Glomerular endothelial cell (primary cell): ENCODE measurements around the gene KRTAP20-4. TPM values are rescaled to one million over a fixed set of nuclear protein-coding genes. Genes with fewer than 3 reads are reported as not detected.

ENCODE experiments used
- DNase-seq: peaks from one replicate; pipeline ENCODE4 v3.0.0-alpha.2; 2011; ENCODE audit warnings: low read depth, low spot score; ENCODE audit errors: extremely low read depth
- total RNA-seq: library from RNA; depleted of rRNA; stranded (reverse); fragments of >200 nt; gene quantifications from 2 replicates; pipeline ENCODE4 v1.2.3, GENCODE V29; 2015

The KRTAP20-4 gene
- total RNA-seq: not detected in 2 replicates

GRCh38 chr21:30620522-30620921 is at the start of gene KRTAP20-4:
KRTAP20-4 (plus strand) TSS chr21:30620627.
- no peak for DNase-seq

- DNase-seq: no peak
Measured at GRCh38 chr21:30577766-30578165, 42.7 kb upstream of the KRTAP20-4 start.

- no peak for DNase-seq
Measured at GRCh38 chr21:30579346-30579745, 41.1 kb upstream of the KRTAP20-4 start.

- DNase-seq: no peak
Measured at GRCh38 chr21:30580132-30580531, 40.3 kb upstream of the KRTAP20-4 start.

- no peak for DNase-seq
Measured at GRCh38 chr21:30582870-30583269, 37.6 kb upstream of the KRTAP20-4 start.

- DNase-seq: no peak
Measured at GRCh38 chr21:30590297-30590696, 30.1 kb upstream of the KRTAP20-4 start, which contains the start of gene KRTAP22-2. KRTAP22-2 (minus strand) TSS chr21:30590397.

GRCh38 chr21:30592140-30592539 is 28.3 kb upstream of the KRTAP20-4 start, which contains the start of gene KRTAP6-3:
KRTAP6-3 (plus strand) TSS chr21:30592440; CDS start chr21:30592446, 6 bp downstream.
- no peak for DNase-seq

GRCh38 chr21:30598802-30599201 is 21.6 kb upstream of the KRTAP20-4 start, which contains the start of gene KRTAP6-2:
KRTAP6-2 (minus strand) TSS chr21:30598902; CDS start chr21:30598874, 28 bp downstream.
- no peak for DNase-seq

GRCh38 chr21:30600787-30601186 is 19.6 kb upstream of the KRTAP20-4 start, which contains the start of gene KRTAP22-1:
KRTAP22-1 (plus strand) TSS chr21:30601087.
- DNase-seq: no peak

GRCh38 chr21:30605968-30606367 is 14.5 kb upstream of the KRTAP20-4 start:
- DNase-seq: no peak

GRCh38 chr21:30612132-30612531 is 8.3 kb upstream of the KRTAP20-4 start:
- DNase-seq: no peak

- DNase-seq: no peak
Measured at GRCh38 chr21:30613836-30614235, 6.6 kb upstream of the KRTAP20-4 start, which contains the start of gene KRTAP6-1. KRTAP6-1 (minus strand) TSS chr21:30613930; CDS start chr21:30613904, 26 bp downstream.

- no peak for DNase-seq
Measured at GRCh38 chr21:30615199-30615598, 5.2 kb upstream of the KRTAP20-4 start.

GRCh38 chr21:30616125-30616524 is 4.3 kb upstream of the KRTAP20-4 start, which contains the start of gene KRTAP20-1:
KRTAP20-1 (plus strand) TSS chr21:30616425; CDS start chr21:30616455, 30 bp downstream.
- no peak for DNase-seq

GRCh38 chr21:30620080-30620479 is 347 bp upstream of the KRTAP20-4 start:
- no peak for DNase-seq

- no peak for DNase-seq
Measured at GRCh38 chr21:30623362-30623761, 2.9 kb downstream of the KRTAP20-4 start.

GRCh38 chr21:30625449-30626165 is 5.2 kb downstream of the KRTAP20-4 start:
- DNase-seq: no peak

- DNase-seq: no peak
Measured at GRCh38 chr21:30628109-30628508, 7.7 kb downstream of the KRTAP20-4 start.

- DNase-seq: no peak
Measured at GRCh38 chr21:30629200-30629599, 8.8 kb downstream of the KRTAP20-4 start.

GRCh38 chr21:30634906-30635305 is 14.5 kb downstream of the KRTAP20-4 start, which contains the start of gene KRTAP20-2:
KRTAP20-2 (plus strand) TSS chr21:30635206; CDS start chr21:30635264, 58 bp downstream.
- no peak for DNase-seq

GRCh38 chr21:30638686-30639085 is 18.3 kb downstream of the KRTAP20-4 start:
- no peak for DNase-seq

GRCh38 chr21:30642564-30642963 is 22.1 kb downstream of the KRTAP20-4 start, which contains the start of gene KRTAP20-3:
KRTAP20-3 (plus strand) TSS chr21:30642864.
- no peak for DNase-seq
